ENCODE results near the gene CCL15.

CCL15 gene

GRCh38 chr17:35963663-35964062, 37.7 kb downstream of the CCL15 start:
- no peak for DNase-seq (ENCODE audit: low read depth)
- no peak overlapping the region for H3K4me3 ChIP-seq (ENCODE audit: control insufficient read depth, low read depth, low read length)
- no peak for TF ChIP-seq CTCF (IDR thresholded peaks at IDR 0.05; ENCODE audit: control insufficient read depth, insufficient read depth, low read depth, low read length, missing control alignments)

- TF ChIP-seq CTCF (IDR thresholded peaks at IDR 0.05; ENCODE audit: control insufficient read depth, insufficient read depth, low read depth, low read length, missing control alignments) = no peak
- DNase-seq (ENCODE audit: low read depth) = no peak
- no peak overlapping the region for H3K4me3 ChIP-seq (ENCODE audit: control insufficient read depth, low read depth, low read length)
These were observed 47.6 kb downstream of the CCL15 start for GRCh38 chr17:35953720-35954119.

- H3K4me3 ChIP-seq (ENCODE audit: control insufficient read depth, low read depth, low read length) = no peak overlapping the region
These were observed 52.0 kb downstream of the CCL15 start for GRCh38 chr17:35949401-35949800.

DNA sequence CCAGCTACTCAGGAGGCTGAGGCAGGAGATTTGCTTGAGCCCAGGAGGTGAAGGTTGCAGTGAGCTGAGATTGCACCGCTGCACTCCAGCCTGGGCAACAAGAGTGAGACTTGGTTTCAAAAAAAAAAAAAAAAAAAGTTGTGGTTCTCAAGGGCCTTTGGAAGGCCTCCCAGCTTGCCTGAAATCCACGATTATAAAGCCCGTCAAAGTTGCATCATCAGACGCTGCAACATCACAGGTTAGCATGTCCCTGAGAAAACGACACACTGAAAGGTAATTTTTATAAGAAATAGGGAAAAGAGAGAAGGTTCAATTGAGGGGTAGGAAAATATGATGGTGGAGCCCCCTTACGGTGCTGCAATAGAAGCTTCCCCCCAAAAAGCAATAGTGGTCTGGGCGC, 53.3 kb downstream of the CCL15 start:
- no peak for DNase-seq (ENCODE audit: low read depth)
- no peak for TF ChIP-seq CTCF (IDR thresholded peaks at IDR 0.05; ENCODE audit: control insufficient read depth, insufficient read depth, low read depth, low read length, missing control alignments)

More at GRCh38 chr17:35949401-35949800, 52.0 kb downstream of the CCL15 start:
- TF ChIP-seq CTCF (IDR thresholded peaks at IDR 0.05; ENCODE audit: control insufficient read depth, insufficient read depth, low read depth, low read length, missing control alignments) = no peak
- DNase-seq (ENCODE audit: low read depth) = no peak

More for the DNA sequence above, 53.3 kb downstream of the CCL15 start:
- H3K4me3 ChIP-seq (ENCODE audit: control insufficient read depth, low read depth, low read length) = no peak overlapping the region
